ENCODE data around the gene ADAMTSL1.

ADAMTSL1 gene

GRCh38 chr9:18906656-18907395 is 432.9 kb downstream of the ADAMTSL1 start:
- no peak overlapping the region for H3K27ac ChIP-seq
- TF ChIP-seq, protein P1, sequence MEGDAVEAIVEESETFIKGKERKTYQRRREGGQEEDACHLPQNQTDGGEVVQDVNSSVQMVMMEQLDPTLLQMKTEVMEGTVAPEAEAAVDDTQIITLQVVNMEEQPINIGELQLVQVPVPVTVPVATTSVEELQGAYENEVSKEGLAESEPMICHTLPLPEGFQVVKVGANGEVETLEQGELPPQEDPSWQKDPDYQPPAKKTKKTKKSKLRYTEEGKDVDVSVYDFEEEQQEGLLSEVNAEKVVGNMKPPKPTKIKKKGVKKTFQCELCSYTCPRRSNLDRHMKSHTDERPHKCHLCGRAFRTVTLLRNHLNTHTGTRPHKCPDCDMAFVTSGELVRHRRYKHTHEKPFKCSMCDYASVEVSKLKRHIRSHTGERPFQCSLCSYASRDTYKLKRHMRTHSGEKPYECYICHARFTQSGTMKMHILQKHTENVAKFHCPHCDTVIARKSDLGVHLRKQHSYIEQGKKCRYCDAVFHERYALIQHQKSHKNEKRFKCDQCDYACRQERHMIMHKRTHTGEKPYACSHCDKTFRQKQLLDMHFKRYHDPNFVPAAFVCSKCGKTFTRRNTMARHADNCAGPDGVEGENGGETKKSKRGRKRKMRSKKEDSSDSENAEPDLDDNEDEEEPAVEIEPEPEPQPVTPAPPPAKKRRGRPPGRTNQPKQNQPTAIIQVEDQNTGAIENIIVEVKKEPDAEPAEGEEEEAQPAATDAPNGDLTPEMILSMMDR (conservative IDR thresholded peaks at IDR 0.05), result no peak

DNA sequence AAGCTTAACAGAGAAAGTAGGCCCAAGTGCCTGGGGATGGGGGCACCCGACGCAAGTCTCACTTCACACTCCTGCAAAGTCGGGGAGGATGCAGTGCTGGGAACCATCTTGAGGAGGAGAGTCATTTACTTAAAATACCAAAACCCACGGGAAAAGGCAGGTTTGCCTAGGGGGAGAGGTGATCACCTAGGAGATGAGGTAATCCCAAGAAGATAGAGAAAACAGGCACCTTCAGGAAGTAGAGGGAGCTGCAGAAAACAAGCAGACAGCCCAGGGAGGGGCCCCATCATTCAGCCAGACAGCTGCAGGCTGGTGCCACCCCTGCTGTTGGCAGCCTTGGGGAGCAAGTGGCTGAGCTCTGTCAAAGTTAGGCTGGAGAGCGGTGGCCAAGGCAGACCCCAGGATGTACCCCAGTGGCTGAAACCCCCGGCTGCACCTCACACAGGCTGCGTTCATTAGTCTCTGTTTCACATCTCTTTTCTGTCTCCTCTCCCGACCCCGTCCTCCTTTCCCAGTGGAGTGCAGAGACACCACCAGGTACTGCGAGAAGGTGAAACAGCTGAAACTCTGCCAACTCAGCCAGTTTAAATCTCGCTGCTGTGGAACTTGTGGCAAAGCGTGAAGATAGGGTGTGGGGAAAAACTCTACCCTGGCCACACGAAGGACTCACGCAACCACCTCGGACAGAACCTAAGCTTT is 434.1 kb downstream of the ADAMTSL1 start:
- TF ChIP-seq, protein P1 (conservative IDR thresholded peaks at IDR 0.05), result no peak

GRCh38 chr9:18909140-18910018 is 435.4 kb downstream of the ADAMTSL1 start:
- TF ChIP-seq, protein P1 (conservative IDR thresholded peaks at IDR 0.05), result no peak
- H3K27ac ChIP-seq, result peak overlapping the region; percentile 65; the same call in 1 of the 2 replicates

More for the DNA sequence above, 434.1 kb downstream of the ADAMTSL1 start:
- H3K27ac ChIP-seq, result no peak overlapping the region

- H3K27ac ChIP-seq, result peak overlapping the region; percentile 65
These were observed 436.5 kb downstream of the ADAMTSL1 start for GRCh38 chr9:18910435-18910834.

GRCh38 chr9:18910916-18911315 is 437.0 kb downstream of the ADAMTSL1 start:
- TF ChIP-seq, protein P1 (conservative IDR thresholded peaks at IDR 0.05), result peak; percentile 36
- peak overlapping the region; percentile 65 for H3K27ac ChIP-seq

More at GRCh38 chr9:18910435-18910834, 436.5 kb downstream of the ADAMTSL1 start:
- TF ChIP-seq, protein P1 (conservative IDR thresholded peaks at IDR 0.05), result no peak

- peak overlapping the region; percentile 65 for H3K27ac ChIP-seq
- TF ChIP-seq, protein P1 (conservative IDR thresholded peaks at IDR 0.05), result no peak
These were observed 437.9 kb downstream of the ADAMTSL1 start for GRCh38 chr9:18911714-18912342.
